Heart right ventricle (tissue), 16 donors: ENCODE data around the gene TMEM139. TPM values are rescaled to one million over a fixed set of nuclear protein-coding genes. Genes with fewer than 3 reads are reported as not detected.
A peak's percentile ranks its signal among the peaks of the same experiment; 100 is the strongest.

Source experiments
- ATAC-seq, 8 donors: fragments of 200-7000 bp; cut with Tn5 transposase; one replicate each; pipeline ENCODE4 v1.9.1; 2020; ENCODE audit warnings: mild to moderate bottlenecking in 8 of 8, moderate library complexity in 8 of 8, moderate number of reproducible peaks in 1 of 8
- DNase-seq, 2 donors: peaks; one replicate each; pipeline ENCODE4 v3.0.0-alpha.2; 2020
- H3K27ac ChIP-seq, 10 donors: fragments of 200-600 bp; sonication (generic) in 2 of 10; one replicate each; pipeline versions ENCODE4 v1.5.0 to v1.8.0; 2020 to 2022; ENCODE audit warnings: mild to moderate bottlenecking in 3 of 10
- H3K27me3 ChIP-seq, 7 donors: fragments of 200-600 bp; one replicate each; pipeline ENCODE4 v1.8.0; 2021 to 2022; ENCODE audit warnings: mild to moderate bottlenecking in 2 of 7
- H3K36me3 ChIP-seq, 9 donors: fragments of 200-600 bp; sonication (generic) in 1 of 9; one replicate each; pipeline versions ENCODE4 v1.5.0 to v1.8.0; 2020 to 2022; ENCODE audit warnings: mild to moderate bottlenecking in 2 of 9
- H3K4me1 ChIP-seq, 9 donors: fragments of 200-600 bp; sonication (generic) in 1 of 9; one replicate each; pipeline versions ENCODE4 v1.5.0 to v1.8.0; 2020 to 2022; ENCODE audit warnings: mild to moderate bottlenecking in 4 of 9
- H3K4me3 ChIP-seq, 10 donors: fragments of 200-600 bp; sonication (generic) in 2 of 10; one replicate each; pipeline versions ENCODE4 v1.5.0 to v1.8.0; 2020 to 2022; ENCODE audit warnings: mild to moderate bottlenecking in 7 of 10, moderate library complexity in 2 of 10
- H3K9me3 ChIP-seq, 11 donors: fragments of 200-600 bp in 10 of 11; sonication (generic) in 2 of 11; one replicate each; pipeline versions ENCODE4 v1.5.0 to v1.8.0; 2013 to 2022; ENCODE audit warnings: mild to moderate bottlenecking in 2 of 11, control low read depth in 1 of 11, moderate library complexity in 1 of 11
- WGBS, 2 donors: extraction: QIAGEN DNeasy Blood & Tissue Kit; methylation state at CpG; one replicate each; pipeline ENCODE4 v1.1.7; 2013; ENCODE audit warnings: inconsistent platforms in 1 of 2; 5-methylcytosine and 5-hydroxymethylcytosine counted together
- intact Hi-C, 10 donors: fragments of 100-400 bp; cut with DNase I; formaldehyde crosslinking; loops; one replicate each; pipeline versions ENCODE4 v1.11.1 to v1.14.2; 2022
- polyA plus RNA-seq, 2 donors: library from polyadenylated mRNA; stranded (reverse); fragments of 200-250 nt; gene quantifications; one replicate each; pipeline ENCODE4 v1.2.3, GENCODE V29; 2013
- total RNA-seq, 10 donors: library from RNA; stranded (reverse); fragmentation: NEBNext Ultra II Directional in 3 of 10; extraction: Animal tissue kit (Norgen Biotek cat#: 25700) in 3 of 10; gene quantifications; one replicate each; pipeline versions ENCODE4 v1.2.1 to v1.2.4, GENCODE V29; 2021 to 2023
- TF ChIP-seq, protein P1 (sequence below), 9 donors: fragments of 200-600 bp; sonication (generic) in 2 of 9; IDR thresholded peaks; one replicate each; pipeline versions ENCODE4 v1.5.0 to v1.8.0; 2021 to 2022; ENCODE audit warnings: antibody characterized with exemption in 9 of 9, mild to moderate bottlenecking in 5 of 9, moderate library complexity in 1 of 9
- donor health status: Arrhythmogenic right ventricular cardiomyopathy.
- donor health status: ischemic (EF 13 %, LVEDD 7.1; RV severe dilation, severe dysfunction).
- donor health status: healthy with polysubstance abuse.
- donor health status: DM: no; HTN: yes; CAD: no.
- donor health status: DM: no; HTN: no; CAD: no.
- donor health status: ischemic (EF 25% LVEDD 6.9; RV normal size, moderate dysfunction).
- donor health status: ischemic (EF 25% LVEDD 5.7; RV mildly dilated, moderate dysfunction).
- donor health status: healthy.
- donor health status: DM: yes; HTN: yes; CAD: no.
- donor health status: Ischemic cardiomyopathy.
- donor health status: ischemic (EF 35%, LVEDD 5.7; RV mildly dilated, moderate dysfunction).
- donor health status: nonischemic (EF 11% LVEDD 7.7; RV severe dilation, severe dysfunction).
- donor health status: DM: yes; HTN: yes; CAD: no.
- donor health status: PGD.
- donor health status: ischemic (EF 29% LVEDD 5.4; RV normal size, mild dysfunction).
- donor health status: nonischemic (EF 23%, LVEDD 6.1; RV moderate dilation, normal function).

The TMEM139 gene
- total and polyA plus RNA-seq, 12 donors = 2.6 to 18.0 (median 11.1) TPM

- WGBS, 2 donors = 94 to 96% methylated on average over 1 of the region's 1 CpG
- Histone ChIP-seq H3K4me3 (no peak overlapping the region), H3K4me1 (peaks cover 0 to 30% (median 4%) of the 10 kb centered on the region in 9 donors), H3K27me3 (no peaks in the 10 kb centered on the region), H3K27ac (peak overlapping the region in 1 of 10 donors; percentile 82), H3K9me3 (peaks cover 0 to 31% (median 15%) of the 10 kb centered on the region in 11 donors), H3K36me3 (no peaks in the 10 kb centered on the region)
- DNase-seq (no peak), ATAC-seq (no peak)
- TF ChIP-seq, protein P1, sequence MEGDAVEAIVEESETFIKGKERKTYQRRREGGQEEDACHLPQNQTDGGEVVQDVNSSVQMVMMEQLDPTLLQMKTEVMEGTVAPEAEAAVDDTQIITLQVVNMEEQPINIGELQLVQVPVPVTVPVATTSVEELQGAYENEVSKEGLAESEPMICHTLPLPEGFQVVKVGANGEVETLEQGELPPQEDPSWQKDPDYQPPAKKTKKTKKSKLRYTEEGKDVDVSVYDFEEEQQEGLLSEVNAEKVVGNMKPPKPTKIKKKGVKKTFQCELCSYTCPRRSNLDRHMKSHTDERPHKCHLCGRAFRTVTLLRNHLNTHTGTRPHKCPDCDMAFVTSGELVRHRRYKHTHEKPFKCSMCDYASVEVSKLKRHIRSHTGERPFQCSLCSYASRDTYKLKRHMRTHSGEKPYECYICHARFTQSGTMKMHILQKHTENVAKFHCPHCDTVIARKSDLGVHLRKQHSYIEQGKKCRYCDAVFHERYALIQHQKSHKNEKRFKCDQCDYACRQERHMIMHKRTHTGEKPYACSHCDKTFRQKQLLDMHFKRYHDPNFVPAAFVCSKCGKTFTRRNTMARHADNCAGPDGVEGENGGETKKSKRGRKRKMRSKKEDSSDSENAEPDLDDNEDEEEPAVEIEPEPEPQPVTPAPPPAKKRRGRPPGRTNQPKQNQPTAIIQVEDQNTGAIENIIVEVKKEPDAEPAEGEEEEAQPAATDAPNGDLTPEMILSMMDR (IDR thresholded peaks at IDR 0.05) = no peak
- intact Hi-C loops = loop anchor here in 1 of 10 donors (5.0 kb wide), 1 partner anchor 179 kb away; no protein-coding TSS in a partner anchor
Measured at GRCh38 chr7:143238289-143238980, 46.3 kb upstream of the TMEM139 start.

DNA sequence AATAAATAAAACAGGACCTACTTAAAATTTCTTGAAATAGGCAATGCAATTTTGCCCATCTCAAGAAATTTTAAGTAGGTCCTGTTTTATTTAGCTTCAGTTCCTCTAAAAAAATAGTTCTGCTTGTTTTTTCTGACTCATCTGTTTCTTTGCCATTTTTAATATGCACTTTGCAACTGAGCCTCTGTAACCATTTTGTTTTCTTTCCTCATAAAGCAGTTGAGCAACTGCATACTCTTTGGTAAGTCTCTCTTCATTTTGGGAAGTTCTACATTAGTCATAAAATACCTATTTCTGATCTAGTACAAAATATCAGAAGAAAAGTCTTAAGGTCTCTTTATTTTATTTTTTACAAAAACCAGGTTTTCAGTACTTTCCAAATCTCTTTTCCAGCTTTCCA lies 44.9 kb upstream of the TMEM139 start:
- intact Hi-C loops = loop anchor here (1.0 to 5.0 kb wide), 8 partner anchors 47 to 177 kb away; partner anchors contain the start of gene CASP2 (in 2 of the 10)
- peaks cover 0 to 39% (median 4%) of the 10 kb centered on the region in 9 donors for H3K4me1 ChIP-seq
- peak in 5 of 8 donors; percentile 26 to 57 (median 54) for ATAC-seq
- H3K27me3 ChIP-seq = no peaks in the 10 kb centered on the region
- peaks cover 0 to 27% (median 15%) of the 10 kb centered on the region in 11 donors for H3K9me3 ChIP-seq
- H3K4me3 ChIP-seq = no peak overlapping the region
- H3K27ac ChIP-seq = peak overlapping the region in 1 of 10 donors; percentile 82
- TF ChIP-seq, protein P1 (IDR thresholded peaks at IDR 0.05) = no peak
- no peaks in the 10 kb centered on the region for H3K36me3 ChIP-seq
- no peak for DNase-seq

GRCh38 chr7:143240291-143241168 lies 44.2 kb upstream of the TMEM139 start:
- Histone ChIP-seq H3K4me3 (peak overlapping the region in 1 of 10 donors; percentile 13), H3K27ac (peak overlapping the region in 2 of 10 donors; percentile 5 to 82), H3K4me1 (peaks cover 0 to 41% (median 4%) of the 10 kb centered on the region in 9 donors), H3K27me3 (no peaks in the 10 kb centered on the region), H3K9me3 (peaks cover 0 to 22% (median 15%) of the 10 kb centered on the region in 11 donors), H3K36me3 (no peaks in the 10 kb centered on the region)
- intact Hi-C loops = loop anchor here (1.0 to 5.0 kb wide), 8 partner anchors 47 to 177 kb away; partner anchors contain the start of gene CASP2 (in 2 of the 10)
- ATAC-seq (peak; percentile 69 to 94 (median 88)), DNase-seq (peak; percentile 33 to 70)
- 20 to 24% methylated on average over 9 of the region's 9 CpGs for WGBS, 2 donors
- TF ChIP-seq, protein P1 (IDR thresholded peaks at IDR 0.05) = peak; percentile 84 to 98 (median 95)

DNA sequence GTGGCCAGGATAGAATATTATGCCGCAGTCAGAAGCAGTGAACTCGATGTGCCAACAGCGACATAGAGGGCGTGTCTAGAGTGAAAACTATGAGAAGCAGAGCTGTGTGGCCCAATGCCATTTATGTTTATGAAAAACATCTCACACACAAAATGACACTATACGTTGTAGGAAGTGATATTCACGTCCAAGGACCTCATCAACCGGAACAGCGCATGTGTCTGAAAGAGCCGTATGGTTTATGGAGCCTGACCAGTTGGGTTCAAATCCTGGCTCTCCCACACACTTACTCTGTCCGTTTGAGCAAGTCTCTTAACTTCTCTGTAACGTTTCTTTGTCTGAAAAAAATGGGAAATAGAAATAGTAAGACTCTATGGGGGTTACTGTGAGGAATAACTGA lies 42.5 kb upstream of the TMEM139 start:
- H3K36me3 ChIP-seq = no peaks in the 10 kb centered on the region
- peaks cover 0 to 49% (median 4%) of the 10 kb centered on the region in 9 donors for H3K4me1 ChIP-seq
- no peak for DNase-seq
- intact Hi-C loops = loop anchor here in 9 of 10 donors (2.0 to 5.0 kb wide), 6 partner anchors 45 to 175 kb away; partner anchors contain the start of gene CASP2 (in 2 of the 9)
- ATAC-seq = no peak
- H3K9me3 ChIP-seq = peaks cover 0 to 4% (median 1%) of the 10 kb centered on the region in 11 donors
- H3K27me3 ChIP-seq = no peaks in the 10 kb centered on the region
- H3K27ac ChIP-seq = no peak overlapping the region
- H3K4me3 ChIP-seq = no peak overlapping the region
- 86 to 88% methylated on average over 11 of the region's 11 CpGs for WGBS, 2 donors
- TF ChIP-seq, protein P1 (IDR thresholded peaks at IDR 0.05) = no peak
